Lower lobe of right lung (tissue), 2 donors: ENCODE results near the gene FNDC11. TPM values are rescaled to one million over a fixed set of nuclear protein-coding genes. Genes with fewer than 3 reads are reported as not detected.

Experiments
- ATAC-seq, 2 donors: fragments of 200-7000 bp; cut with Tn5 transposase; one replicate each; pipeline ENCODE4 v1.9.1; 2020 to 2022; ENCODE audit warnings: mild to moderate bottlenecking in 2 of 2, moderate library complexity in 2 of 2
- DNase-seq: peaks from one replicate; pipeline ENCODE4 v3.0.0-alpha.2; 2020
- H3K27ac ChIP-seq: fragments of 200-600 bp; one replicate; pipeline ENCODE4 v1.8.0; 2022
- H3K27me3 ChIP-seq: fragments of 200-600 bp; one replicate; pipeline ENCODE4 v1.8.0; 2022; ENCODE audit warnings: low read depth
- H3K36me3 ChIP-seq: fragments of 200-600 bp; one replicate; pipeline ENCODE4 v1.8.0; 2022; ENCODE audit warnings: mild to moderate bottlenecking
- H3K4me1 ChIP-seq: fragments of 200-600 bp; one replicate; pipeline ENCODE4 v1.8.0; 2022
- H3K4me3 ChIP-seq: fragments of 200-600 bp; one replicate; pipeline ENCODE4 v1.8.0; 2022; ENCODE audit warnings: mild to moderate bottlenecking
- H3K9me3 ChIP-seq: fragments of 200-600 bp; one replicate; pipeline ENCODE4 v1.8.0; 2022
- intact Hi-C: fragments of 100-400 bp; cut with DNase I; formaldehyde crosslinking; loops from one replicate; pipeline ENCODE4 v1.11.0; 2022
- total RNA-seq: library from RNA; stranded (reverse); fragmentation: NEBNext Ultra II Directional; extraction: Animal tissue kit (Norgen Biotek cat#: 25700); gene quantifications from one replicate; pipeline ENCODE4 v1.2.1, GENCODE V29; 2021
- TF ChIP-seq, protein P1 (sequence below): fragments of 200-600 bp; IDR thresholded peaks from one replicate; pipeline ENCODE4 v1.8.0; 2022; ENCODE audit warnings: antibody characterized with exemption, mild to moderate bottlenecking
- donor health status: DM: no; HTN: yes; CAD: no; lungs with severe emphysema.

The FNDC11 gene
- total RNA-seq, 1 donor from 2014 or later, result 1.3 TPM

DNA sequence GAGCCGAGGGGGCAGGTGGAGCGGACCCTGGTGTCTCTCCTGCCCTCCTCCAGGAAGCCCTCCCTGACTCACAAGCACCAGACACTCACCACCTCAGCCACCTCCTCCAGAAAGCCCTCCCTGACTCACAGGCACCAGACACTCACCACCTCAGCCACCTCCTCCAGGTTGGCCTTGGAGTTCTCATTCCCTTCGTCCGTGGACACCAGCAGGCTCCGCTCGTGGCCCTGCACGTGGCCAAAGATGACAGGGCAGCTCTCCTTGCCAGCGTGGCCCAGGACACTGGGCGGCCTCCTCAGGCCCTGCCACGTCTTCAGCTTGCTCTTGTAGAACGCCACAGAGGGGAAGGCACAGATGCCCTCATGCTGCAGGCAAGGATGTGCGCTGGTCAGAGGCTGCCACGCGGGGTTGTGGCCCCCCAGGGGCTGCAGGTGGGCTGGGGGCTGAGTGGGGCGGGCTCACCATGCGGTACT is 6.4 kb downstream of the FNDC11 start:
- no peaks in the 10 kb centered on the region for H3K9me3 ChIP-seq
- H3K4me1 ChIP-seq, result no peaks in the 10 kb centered on the region
- no peak for DNase-seq
- no peaks in the 10 kb centered on the region for H3K27me3 ChIP-seq
- peaks cover 66% of the 10 kb centered on the region for H3K36me3 ChIP-seq
- TF ChIP-seq, protein P1, sequence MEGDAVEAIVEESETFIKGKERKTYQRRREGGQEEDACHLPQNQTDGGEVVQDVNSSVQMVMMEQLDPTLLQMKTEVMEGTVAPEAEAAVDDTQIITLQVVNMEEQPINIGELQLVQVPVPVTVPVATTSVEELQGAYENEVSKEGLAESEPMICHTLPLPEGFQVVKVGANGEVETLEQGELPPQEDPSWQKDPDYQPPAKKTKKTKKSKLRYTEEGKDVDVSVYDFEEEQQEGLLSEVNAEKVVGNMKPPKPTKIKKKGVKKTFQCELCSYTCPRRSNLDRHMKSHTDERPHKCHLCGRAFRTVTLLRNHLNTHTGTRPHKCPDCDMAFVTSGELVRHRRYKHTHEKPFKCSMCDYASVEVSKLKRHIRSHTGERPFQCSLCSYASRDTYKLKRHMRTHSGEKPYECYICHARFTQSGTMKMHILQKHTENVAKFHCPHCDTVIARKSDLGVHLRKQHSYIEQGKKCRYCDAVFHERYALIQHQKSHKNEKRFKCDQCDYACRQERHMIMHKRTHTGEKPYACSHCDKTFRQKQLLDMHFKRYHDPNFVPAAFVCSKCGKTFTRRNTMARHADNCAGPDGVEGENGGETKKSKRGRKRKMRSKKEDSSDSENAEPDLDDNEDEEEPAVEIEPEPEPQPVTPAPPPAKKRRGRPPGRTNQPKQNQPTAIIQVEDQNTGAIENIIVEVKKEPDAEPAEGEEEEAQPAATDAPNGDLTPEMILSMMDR, result no peak
- no peak overlapping the region for H3K27ac ChIP-seq
- no peak overlapping the region for H3K4me3 ChIP-seq
- intact Hi-C loops, result no loop called here
- no peak for ATAC-seq

DNA sequence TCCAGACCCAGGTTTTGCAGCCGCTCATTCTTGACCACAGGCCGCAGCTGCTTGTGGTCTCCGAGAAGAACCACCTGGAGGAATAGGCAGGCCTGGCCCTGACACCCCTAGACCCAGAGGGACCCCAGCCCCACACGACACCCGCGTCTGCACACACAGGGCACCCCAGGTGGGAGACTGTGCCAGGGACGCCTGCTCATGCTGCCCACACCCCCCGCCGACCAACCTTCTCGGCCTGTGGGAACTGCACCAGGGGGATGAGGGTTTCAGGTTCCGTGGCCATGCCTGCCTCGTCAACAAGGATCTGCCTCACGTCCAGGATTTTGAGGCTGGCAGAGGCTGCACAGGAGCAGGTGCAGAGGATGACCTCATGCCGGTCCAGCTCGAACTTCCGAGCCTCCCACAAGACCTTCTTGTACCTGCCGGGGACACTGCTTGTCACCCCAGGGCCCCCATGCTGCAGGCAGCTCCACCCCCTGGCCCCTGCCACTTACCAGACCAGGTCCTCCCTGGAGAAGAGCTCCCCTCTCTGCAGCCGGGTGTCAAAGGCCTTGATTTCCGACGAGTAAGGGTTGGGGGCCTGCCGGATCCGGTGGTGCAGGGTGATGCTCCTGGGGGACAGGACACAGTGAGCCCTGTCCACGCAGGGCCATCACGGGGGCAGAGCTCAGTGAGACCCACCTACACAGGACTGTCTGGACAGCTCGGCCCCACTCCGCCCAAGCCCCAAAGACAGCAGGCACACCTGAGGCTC is 7.1 kb downstream of the FNDC11 start:
- no peak for ATAC-seq
- intact Hi-C loops, result no loop called here
- no peak overlapping the region for H3K27ac ChIP-seq
- no peaks in the 10 kb centered on the region for H3K9me3 ChIP-seq
- H3K4me3 ChIP-seq, result no peak overlapping the region
- H3K27me3 ChIP-seq, result no peaks in the 10 kb centered on the region
- TF ChIP-seq, protein P1, result no peak
- H3K4me1 ChIP-seq, result no peaks in the 10 kb centered on the region
- no peak for DNase-seq
- H3K36me3 ChIP-seq, result peaks cover 73% of the 10 kb centered on the region

DNA sequence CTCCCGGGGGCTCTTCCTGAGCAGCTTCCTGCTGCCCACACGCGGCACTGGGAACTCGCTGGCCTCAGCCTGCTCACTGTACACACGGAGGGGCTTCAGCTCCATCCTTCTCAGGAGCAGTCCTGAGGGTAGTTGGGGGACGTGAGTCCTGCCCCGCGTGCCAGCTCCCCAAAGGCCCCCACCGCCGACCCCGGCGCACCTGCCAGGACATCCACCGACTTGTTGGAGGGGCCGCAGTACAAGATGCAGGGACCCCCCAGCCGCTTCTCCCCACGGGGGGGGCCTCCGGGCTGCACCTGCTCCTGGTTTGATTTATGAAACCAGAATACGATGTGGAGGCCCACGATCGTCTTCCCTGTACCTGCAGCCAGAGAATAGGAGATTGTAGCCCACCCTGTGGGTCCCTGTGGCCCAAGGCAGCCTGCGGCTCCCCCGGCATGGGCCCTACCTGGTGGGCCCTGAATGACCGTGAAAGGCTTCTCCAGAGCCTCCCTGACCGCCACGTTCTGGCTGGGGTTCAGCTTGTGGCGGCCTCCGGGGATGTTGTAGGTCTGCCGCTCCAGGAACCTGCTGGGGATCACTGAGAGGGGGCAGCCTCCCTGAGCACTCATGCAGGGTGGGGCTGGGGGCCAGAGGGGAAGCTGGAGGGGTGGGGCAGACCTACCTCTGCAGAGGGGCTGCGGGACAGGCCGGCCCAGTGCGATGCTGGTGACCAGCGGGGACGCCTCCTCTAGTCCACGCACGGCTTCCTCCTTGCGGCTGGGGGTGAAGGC is 7.9 kb downstream of the FNDC11 start:
- Histone ChIP-seq H3K27ac (no peak overlapping the region), H3K4me1 (no peaks in the 10 kb centered on the region), H3K4me3 (no peak overlapping the region), H3K27me3 (no peaks in the 10 kb centered on the region), H3K36me3 (peaks cover 79% of the 10 kb centered on the region), H3K9me3 (no peaks in the 10 kb centered on the region)
- ATAC-seq (no peak), DNase-seq (no peak)
- intact Hi-C loops, result no loop called here
- TF ChIP-seq, protein P1, result no peak

DNA sequence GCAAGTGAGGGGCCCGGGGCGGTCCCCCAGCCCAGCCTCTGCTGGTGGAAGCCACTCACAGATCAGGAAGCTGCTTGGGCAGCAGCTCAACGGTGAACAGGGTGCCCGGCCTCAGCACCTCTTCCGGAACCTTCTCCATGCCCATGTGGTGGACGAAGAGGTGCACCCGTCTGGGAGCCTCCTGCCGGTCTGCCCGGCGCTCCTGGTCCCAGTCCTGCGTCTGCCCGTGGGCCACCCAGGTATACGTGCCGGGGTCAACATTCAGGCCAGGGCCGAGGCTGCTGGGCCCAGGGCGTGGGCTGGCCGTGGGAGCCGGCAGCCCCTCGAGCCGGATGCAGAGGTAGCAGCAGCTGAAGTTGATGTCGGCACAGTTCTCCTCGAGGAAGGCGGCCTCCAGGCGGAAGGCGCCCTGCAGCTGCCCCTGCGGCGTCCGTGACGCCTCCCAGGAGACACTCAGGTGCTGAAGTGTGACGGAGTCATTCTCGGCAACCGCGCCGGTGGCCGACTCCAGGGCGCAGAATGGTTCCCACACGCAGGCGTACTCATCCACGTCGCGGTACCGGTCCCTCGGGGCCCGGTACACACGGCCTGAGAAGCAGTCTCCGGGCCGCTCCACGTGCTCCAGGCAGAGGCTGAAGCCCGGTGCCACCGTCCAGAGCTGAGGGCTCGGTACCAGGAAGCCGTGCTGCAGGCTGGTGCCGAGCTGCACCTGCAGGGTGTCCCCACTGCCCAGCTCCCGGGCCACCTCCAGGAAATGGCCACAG is 8.7 kb downstream of the FNDC11 start:
- H3K9me3 ChIP-seq, result no peaks in the 10 kb centered on the region
- no peak overlapping the region for H3K4me3 ChIP-seq
- H3K27me3 ChIP-seq, result no peaks in the 10 kb centered on the region
- no peak for DNase-seq
- no peaks in the 10 kb centered on the region for H3K4me1 ChIP-seq
- intact Hi-C loops, result no loop called here
- H3K36me3 ChIP-seq, result peaks cover 82% of the 10 kb centered on the region
- no peak for ATAC-seq
- TF ChIP-seq, protein P1, result no peak
- no peak overlapping the region for H3K27ac ChIP-seq

DNA sequence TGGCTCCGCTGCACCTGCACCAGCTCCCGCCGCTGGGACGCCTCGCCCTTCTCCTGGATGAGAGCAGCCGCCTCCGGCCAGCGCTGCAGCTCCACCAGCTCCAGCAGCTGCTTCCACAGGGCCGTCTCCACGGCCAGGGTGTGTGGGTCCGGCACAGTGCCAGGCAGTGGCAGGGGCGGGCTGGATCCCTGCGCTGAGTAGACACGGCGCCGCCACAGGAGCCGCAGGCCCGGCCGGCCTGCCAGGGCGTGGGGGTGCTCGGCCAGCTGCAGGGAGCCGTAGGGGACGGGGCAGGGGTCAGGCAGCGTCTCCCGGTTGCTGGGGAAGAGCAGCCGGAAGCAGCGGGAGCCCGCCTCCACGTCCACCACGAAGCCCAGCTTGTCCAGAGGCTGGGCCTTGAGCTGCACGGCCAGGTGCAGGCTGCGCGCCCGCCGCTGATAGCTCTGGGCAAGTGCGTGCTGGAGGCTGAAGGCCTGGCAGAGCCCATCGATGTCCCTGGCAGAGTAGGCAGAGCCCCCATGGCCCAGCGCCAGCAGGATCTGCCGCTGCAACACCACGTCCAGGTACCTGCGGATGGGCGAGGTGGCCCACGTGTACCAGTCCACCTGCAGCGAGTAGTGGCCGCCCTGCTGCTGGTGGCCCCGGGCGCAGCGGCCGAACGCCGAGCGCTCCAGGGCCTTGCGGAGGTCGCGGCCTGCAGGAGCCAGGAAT is 9.4 kb downstream of the FNDC11 start:
- Histone ChIP-seq H3K4me1 (peaks cover 3% of the 10 kb centered on the region), H3K9me3 (no peaks in the 10 kb centered on the region), H3K27ac (no peak overlapping the region), H3K36me3 (peaks cover 82% of the 10 kb centered on the region), H3K4me3 (no peak overlapping the region), H3K27me3 (no peaks in the 10 kb centered on the region)
- DNase-seq (no peak), ATAC-seq (no peak)
- intact Hi-C loops, result no loop called here
- TF ChIP-seq, protein P1, result no peak
